Measurements from ENCODE around the gene KIAA0586. TPM values are rescaled to one million over a fixed set of nuclear protein-coding genes. Genes with fewer than 3 reads are reported as not detected.

The KIAA0586 gene
- total and polyA plus RNA-seq, 2 of the 4 experiments (the other 2 are of a cell fraction) = 9.4 to 36.7 TPM

- Histone ChIP-seq H2BK120ac (ENCODE audit: low read depth, low read length) (no peak overlapping the region), H3K4me3 (ENCODE audit: insufficient read depth, low read depth, low read length) (no peak overlapping the region), H4K91ac (ENCODE audit: insufficient read depth, low read depth, low read length) (no peak overlapping the region), H3K27ac (ENCODE audit: insufficient read depth, low read length) (no peak overlapping the region), H3K23ac (ENCODE audit: low read depth, low read length) (no peak overlapping the region), H3K4me1 (ENCODE audit: control insufficient read depth, insufficient read depth, low read length) (peaks cover 4% of the 10 kb centered on the region; the same call in 1 of the 2 replicates), H3K56ac (ENCODE audit: extremely low read depth, insufficient read depth, low read length) (no peak overlapping the region), H4K8ac (ENCODE audit: low read depth in 2 of 2, low read length in 2 of 2) (no peak overlapping the region), H3K9me1 (ENCODE audit: insufficient read depth, low read length) (peaks cover 3% of the 10 kb centered on the region; the same call in 1 of the 2 replicates), H3K4me2 (ENCODE audit: low read depth, low read length) (no peak overlapping the region), H3K79me1 (ENCODE audit: low read depth in 1 of 2, low read length in 2 of 2) (no peaks in the 10 kb centered on the region), H4K5ac (ENCODE audit: low read depth, low read length) (no peak overlapping the region), H3K9ac (ENCODE audit: low read depth, low read length) (no peak overlapping the region), H2AK9ac (replicated peaks; ENCODE audit: low read depth, low read length, poor library complexity) (no peak overlapping the region), H3K14ac (replicated peaks; ENCODE audit: low read depth, low read length) (no peak overlapping the region), H2AK5ac (ENCODE audit: low read depth, low read length) (no peak overlapping the region), H2BK20ac (ENCODE audit: low read depth, low read length) (no peak overlapping the region), H3K36me3 (ENCODE audit: control insufficient read depth, insufficient read depth, low read length) (no peaks in the 10 kb centered on the region), H4K20me1 (ENCODE audit: insufficient read depth, low read length) (no peaks in the 10 kb centered on the region), H3K9me3 (ENCODE audit: control insufficient read depth, insufficient read depth, low read length) (no peaks in the 10 kb centered on the region), H2BK5ac (ENCODE audit: low read depth, low read length, poor library complexity, severe bottlenecking) (no peak overlapping the region), H2BK15ac (ENCODE audit: low read depth, low read length) (no peak overlapping the region), H3K4ac (ENCODE audit: low read depth, low read length) (no peak overlapping the region), H3K18ac (ENCODE audit: low read depth, low read length) (no peak overlapping the region), H3K27me3 (ENCODE audit: control insufficient read depth, insufficient read depth, low read length) (peaks cover 2% of the 10 kb centered on the region), H2AFZ (replicated peaks; ENCODE audit: low read length, poor library complexity) (no peak overlapping the region)
- dilution Hi-C loops (cut with HindIII; ENCODE audit: low sequenced_read_pairs, unreplicated experiment) = no loop called here
- no peak for ATAC-seq (ENCODE audit: low read depth)
- in situ Hi-C loops (cut with MboI; ENCODE audit: low sequenced_read_pairs) = no loop called here
- intact Hi-C loops (cut with micrococcal nuclease) = no loop called here
- 100% methylated on average over 1 of the region's 3 CpGs; no CpG with 5 or more reads in 1 of the 2 experiments for WGBS, 2 experiments (ENCODE audit: extremely low coverage in 2 of 2, insufficient read length in 1 of 2)
- BruUV-seq (replicated peaks) = no TSS peak
- DNase-seq = no peak
- TF ChIP-seq CHD1 (IDR thresholded peaks at IDR 0.05; ENCODE audit: low read depth, low read length) = no peak
- TF ChIP-seq RAD21 (IDR thresholded peaks at IDR 0.05; ENCODE audit: low read length) = no peak
- TF ChIP-seq MXI1 (IDR thresholded peaks at IDR 0.05; ENCODE audit: borderline replicate concordance, low read depth, low read length) = no peak
- TF ChIP-seq USF2 (IDR thresholded peaks at IDR 0.05; ENCODE audit: low read depth, low read length) = no peak
- TF ChIP-seq SMC3 (IDR thresholded peaks at IDR 0.05; ENCODE audit: low read depth, low read length) = no peak
- no peak for TF ChIP-seq MAFK (IDR thresholded peaks at IDR 0.05; ENCODE audit: low read depth, low read length)
- POLR2A ChIA-PET (ENCODE audit: unreplicated experiment) = no interaction called here
- CTCF ChIA-PET = interaction anchor here (1.6 kb wide), 1 partner anchor 11 kb away, joined by 4 read pairs; no protein-coding TSS in a partner anchor
These were observed 136.5 kb downstream of the KIAA0586 start for GRCh38 chr14:58563978-58564377.

Measured in IMR-90 (cell line).